NCI-H128 (cell line): ENCODE data around the gene ZFYVE16.
"Not testable (repeated sequence)": the region's sequence is repeated elsewhere in the genome, so short reads cannot be mapped to it uniquely, and the experiment has no call there.

Source experiments
- DNase-seq: peaks from one replicate; lab custom pipeline; 2025; ENCODE audit not compliant: unreplicated experiment; lab: John Stamatoyannopoulos, UW

Gene ZFYVE16

DNA sequence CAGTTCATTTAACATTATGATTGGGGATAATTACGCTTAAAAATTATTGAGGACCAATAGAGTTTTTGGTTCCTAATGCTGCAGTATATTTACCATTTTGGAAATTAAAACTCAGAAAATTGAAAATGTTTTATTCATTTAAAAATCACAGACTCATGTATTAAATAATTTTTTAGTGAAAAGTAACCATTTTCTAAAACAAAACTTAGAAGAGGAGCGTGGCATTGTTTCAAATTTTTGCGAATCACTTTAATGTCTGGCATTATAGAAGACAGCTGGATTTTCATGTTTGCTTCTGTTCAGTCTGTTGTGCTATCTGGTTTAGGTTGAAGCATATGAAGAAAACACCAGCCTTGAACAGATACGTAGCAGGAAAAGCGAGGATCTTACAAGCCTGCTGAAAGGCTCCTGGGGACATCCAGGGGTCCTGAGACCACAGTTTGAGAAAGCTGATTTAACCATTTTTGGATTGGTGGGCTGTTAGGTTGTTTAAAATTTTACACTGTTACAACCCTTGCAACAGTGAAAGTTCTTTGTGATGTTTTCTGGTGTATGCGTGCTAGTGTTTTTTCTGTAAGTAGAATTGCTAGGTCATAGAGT is 1.6 kb downstream of the ZFYVE16 start:
- no peak for DNase-seq

- no peak for DNase-seq
Observed at GRCh38 chr5:80411589-80412219, 3.8 kb downstream of the ZFYVE16 start.

GRCh38 chr5:80414113-80414512 is 6.2 kb downstream of the ZFYVE16 start:
- no peak for DNase-seq

GRCh38 chr5:80417973-80418372 is 10.1 kb downstream of the ZFYVE16 start:
- DNase-seq: no peak

GRCh38 chr5:80424365-80424764 is 16.5 kb downstream of the ZFYVE16 start:
- DNase-seq: not testable (repeated sequence)

GRCh38 chr5:80435476-80435875 is 27.6 kb downstream of the ZFYVE16 start:
- no peak for DNase-seq

- no peak for DNase-seq
Observed at GRCh38 chr5:80437326-80437725, 29.5 kb downstream of the ZFYVE16 start.

- DNase-seq: no peak
Observed at GRCh38 chr5:80438739-80439138, 30.9 kb downstream of the ZFYVE16 start.

DNA sequence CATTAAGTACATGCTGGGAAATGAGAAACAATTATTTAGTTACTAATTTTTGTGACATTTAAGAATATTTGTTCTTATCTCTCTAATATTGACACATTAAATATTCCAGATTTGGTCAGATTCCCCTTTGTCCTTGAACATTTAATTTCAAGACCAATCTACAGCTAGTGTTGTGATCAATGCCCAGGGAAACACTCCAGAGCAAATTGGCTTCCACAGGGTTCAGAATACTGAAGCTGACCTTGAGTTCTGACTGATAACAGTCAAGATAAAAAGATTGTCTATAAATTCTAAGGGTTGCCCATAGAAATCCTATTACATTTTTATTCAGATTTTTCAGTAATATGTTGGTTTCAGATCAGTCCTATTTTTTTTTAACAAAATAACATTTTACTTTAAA is 31.3 kb downstream of the ZFYVE16 start:
- DNase-seq: no peak

DNA sequence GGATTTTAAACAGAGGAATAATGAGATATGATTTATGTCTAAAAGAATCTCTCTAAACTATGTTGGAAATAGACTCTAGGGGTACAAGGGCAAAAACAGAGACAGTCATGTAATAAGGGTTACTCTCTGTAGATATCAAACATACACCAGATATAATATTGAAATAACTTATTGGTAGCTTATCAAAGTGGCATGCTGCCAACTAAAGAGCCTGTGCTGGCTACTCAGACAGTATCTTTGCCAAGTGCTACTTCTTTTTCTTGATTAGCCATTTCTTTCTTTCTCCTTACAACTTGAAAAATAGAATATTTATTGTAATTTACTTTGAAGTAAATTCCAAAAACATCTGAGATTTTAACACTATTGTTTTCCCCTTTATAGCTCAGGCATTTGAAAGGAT is 34.9 kb downstream of the ZFYVE16 start:
- DNase-seq: no peak

DNA sequence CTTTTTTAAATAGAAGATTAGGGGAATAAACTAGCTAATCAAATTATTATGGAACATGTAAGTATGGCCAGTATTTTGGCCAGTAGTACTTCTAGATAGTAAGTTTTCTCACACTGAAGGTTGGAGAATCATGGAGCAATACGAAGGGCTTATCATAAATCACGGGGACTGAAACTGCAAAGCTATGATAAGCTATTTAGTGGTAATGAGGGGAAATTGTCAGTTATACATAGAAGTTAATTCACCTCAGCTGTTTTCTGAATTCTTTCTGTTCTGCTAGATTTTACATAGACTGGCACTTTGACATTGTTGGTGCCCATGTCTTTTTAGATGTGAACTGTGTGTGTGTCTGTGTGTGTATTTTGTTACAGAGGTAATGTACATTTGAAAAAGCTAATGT is 45.5 kb downstream of the ZFYVE16 start:
- no peak for DNase-seq

GRCh38 chr5:80463269-80463668 is 55.4 kb downstream of the ZFYVE16 start:
- no peak for DNase-seq

DNA sequence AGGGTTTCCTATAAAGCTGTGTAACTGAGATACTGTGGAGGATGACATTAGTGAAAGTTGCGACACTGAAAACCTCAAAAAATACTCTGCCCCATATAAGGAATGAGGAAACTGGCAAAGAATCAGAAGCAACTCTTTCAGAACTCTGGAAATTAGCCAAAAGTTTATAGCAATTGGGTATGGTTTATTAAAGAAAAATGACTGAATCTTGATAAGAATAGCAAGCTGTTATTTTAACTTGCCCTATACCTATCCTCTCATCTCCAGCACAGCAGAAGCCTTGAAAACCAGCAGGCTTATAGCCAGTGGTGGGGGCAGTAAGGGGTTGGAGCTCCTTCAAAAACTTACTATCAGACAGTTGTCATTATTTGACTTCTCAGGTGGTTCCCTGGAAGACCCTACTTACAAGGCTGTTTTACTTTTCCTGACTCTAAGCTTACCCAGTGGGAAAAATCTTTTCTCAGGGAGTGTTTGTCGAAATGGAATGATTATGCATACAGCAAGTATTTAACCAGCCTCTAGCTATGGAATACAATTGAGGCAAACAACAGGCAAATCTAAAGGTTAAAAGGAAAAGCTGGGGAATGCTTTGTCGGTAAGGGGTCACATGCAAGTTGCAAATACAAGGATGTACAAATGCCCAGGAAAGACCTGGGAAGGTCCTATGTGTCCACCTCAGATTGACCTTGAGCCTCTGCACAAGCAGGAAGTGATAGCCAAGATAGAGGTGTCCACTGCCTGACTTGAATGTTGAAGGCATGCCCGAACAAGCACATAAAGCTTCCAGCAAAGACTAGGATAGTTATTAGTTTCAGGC is 59.0 kb downstream of the ZFYVE16 start:
- no peak for DNase-seq

GRCh38 chr5:80468131-80468530 is 60.3 kb downstream of the ZFYVE16 start:
- DNase-seq: no peak

- DNase-seq: not testable (repeated sequence)
Observed at GRCh38 chr5:80470631-80471030, 62.8 kb downstream of the ZFYVE16 start.

DNA sequence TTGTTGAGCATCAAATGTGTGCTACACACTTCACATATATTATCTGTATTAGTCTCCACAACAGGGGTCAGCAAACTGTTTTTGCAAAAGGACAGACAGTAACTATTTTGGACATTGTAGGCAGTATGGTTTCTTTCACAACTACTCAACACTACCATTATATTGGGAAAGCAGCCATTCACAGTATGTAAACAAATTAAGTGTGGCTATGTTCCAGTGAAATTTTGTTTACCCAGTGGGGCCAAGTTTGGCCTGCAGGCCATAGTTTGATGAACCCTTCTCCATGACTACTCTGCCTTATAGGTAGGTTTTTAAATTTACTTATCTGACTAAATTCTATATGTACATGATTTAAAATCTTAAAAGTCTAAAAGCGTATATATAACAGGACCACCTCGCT is 67.1 kb downstream of the ZFYVE16 start:
- DNase-seq: no peak

DNA sequence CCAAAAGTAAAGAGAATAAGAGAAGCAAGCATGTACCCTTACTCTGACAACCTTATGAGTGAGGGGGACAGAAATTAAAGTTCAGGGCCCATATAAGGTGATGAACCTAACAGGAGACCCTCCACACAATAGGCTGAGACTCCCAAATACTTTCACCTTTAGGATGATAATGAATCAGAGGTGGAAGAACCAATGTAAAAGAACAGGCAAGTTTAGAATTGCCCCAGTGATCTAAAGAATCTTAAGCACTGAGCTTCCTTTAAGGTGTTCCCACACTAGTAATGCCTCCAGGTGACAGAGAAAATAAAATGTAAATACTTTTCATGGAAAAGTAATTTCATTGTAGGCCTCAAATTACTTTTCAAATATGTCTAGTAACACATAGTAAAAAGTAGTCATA is 71.8 kb downstream of the ZFYVE16 start:
- no peak for DNase-seq

DNA sequence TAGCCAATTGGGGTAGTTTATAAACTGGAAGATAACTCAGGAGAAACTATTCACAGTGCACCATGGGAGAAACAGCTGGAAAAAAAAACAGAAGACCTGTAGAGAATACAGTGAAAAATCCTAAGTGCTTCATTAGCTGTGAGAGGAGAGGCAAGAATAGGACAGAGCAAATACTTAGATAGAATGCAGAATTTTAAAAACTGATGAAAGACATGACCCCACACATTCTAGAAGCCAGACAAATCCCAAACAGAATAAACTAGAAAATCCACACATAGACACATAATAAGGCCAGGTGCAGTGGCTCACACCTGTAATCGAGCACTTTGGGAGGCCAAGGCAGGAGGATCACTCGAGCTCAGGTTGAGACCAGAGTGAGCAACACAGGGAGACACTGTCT is 72.5 kb downstream of the ZFYVE16 start:
- no peak for DNase-seq

DNA sequence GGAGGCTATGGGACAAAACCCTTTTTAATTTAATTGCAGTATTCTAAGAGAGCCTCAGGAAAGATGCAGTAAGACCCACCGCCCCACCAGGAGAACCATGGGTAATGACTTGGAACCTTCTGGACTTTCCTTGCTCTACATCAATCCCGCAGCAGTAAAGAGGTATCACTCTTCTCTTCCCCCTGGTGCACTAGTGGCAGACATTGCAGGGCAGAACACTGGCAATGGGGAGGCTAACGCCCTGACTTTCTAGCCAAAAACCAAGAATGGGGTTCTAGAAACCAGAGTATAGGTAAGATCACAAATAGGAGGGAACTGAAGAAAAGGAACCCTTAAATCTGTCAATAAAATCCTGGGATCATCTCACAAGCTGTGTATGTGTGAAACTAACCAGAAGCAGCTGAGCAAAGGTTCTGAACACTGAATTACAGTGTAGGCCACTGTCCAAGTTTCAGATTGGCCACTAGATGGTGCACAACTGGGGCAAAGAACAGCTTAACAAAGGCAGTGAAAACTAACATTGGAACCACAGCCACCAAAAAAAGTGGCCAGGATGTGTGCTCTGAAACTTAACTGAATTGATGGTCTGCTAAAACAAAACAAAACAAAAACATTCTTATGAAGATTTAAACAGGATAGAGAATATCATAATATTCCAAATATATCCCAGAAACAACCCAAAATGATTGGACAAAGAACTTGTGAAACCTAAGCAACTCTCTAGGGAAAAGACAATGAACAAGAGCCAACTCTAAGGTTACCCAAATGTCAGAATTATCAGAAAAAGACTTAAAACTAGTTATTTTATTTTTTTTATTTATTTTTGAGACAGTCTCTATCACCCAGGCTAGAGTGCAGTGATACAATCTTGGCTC is 73.4 kb downstream of the ZFYVE16 start:
- no peak for DNase-seq

GRCh38 chr5:80482578-80482977 is 74.7 kb downstream of the ZFYVE16 start:
- DNase-seq: no peak

GRCh38 chr5:80483636-80484232 is 75.9 kb downstream of the ZFYVE16 start:
- DNase-seq: no peak
